GM21528 (cell line): ENCODE results near the gene SCYL2.
"Not testable (repeated sequence)": the region's sequence is repeated elsewhere in the genome, so short reads cannot be mapped to it uniquely, and the experiment has no call there.

ENCODE experiments used
- ATAC-seq: cut with Tn5 transposase; IDR thresholded peaks from one replicate; pipeline ENCODE4 v1.9.1; 2021; ENCODE audit warnings: mild to moderate bottlenecking, moderate library complexity; ENCODE audit not compliant: unreplicated experiment, low FRiP score

Gene SCYL2

DNA sequence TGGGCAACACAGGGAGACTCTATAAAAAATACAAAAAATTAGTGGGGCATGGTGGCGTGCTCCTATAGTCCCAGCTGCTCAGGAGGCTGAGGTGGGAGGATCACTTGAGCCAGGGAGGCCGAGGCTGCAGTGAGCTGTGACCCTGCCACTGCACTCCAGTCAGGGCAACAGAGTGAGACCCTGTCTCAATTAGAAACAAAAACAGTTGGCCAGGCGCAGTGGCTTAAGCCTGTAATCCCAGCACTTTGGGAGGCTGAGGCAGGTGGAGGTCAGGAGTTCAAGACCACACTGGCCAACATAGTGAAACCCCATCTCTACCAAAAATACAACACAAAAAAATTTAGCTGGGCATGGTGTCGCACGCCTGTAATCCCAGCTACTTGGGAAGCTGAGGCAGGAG lies 1.9 kb upstream of the SCYL2 start:
- ATAC-seq, result not testable (repeated sequence)

DNA sequence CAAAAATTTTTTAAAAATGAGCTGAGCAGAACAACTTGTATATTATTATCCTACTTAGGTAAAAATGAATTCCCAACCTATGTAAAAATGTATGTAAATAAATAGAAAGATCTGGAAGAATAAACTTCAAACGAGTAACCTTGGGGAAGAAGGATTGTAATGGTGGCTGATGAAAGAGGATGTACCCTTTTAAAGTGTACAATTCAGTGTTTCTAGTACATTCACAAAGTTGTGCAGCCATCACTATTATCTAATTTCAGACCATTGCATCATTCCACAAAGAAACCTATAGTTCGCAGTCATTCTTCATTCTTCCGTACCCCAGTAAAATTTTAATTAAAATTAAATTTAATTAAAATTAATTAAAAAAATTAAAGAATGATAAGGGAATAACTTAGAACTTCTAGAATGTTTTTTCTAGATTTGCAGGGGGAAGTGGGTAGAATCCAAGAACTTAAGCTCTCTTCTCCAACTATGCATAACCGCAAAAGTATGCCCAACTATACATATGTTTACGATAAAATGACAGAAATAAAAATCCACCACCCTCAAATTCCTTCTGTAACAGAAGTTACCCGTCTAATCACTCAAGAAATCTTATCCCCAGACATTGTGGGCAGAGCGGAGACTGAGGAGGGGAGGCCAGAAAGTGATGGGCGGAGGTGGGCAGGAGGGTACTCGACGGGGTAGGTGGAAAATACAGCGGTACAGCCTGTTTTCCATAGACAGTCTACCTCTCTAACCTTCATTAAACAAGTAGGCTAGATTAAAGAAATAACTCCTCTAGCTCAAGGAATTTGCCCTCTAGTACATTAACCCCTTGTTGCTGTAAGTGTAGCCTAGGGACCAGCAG lies 1.0 kb upstream of the SCYL2 start:
- ATAC-seq, result peak; percentile 6

DNA sequence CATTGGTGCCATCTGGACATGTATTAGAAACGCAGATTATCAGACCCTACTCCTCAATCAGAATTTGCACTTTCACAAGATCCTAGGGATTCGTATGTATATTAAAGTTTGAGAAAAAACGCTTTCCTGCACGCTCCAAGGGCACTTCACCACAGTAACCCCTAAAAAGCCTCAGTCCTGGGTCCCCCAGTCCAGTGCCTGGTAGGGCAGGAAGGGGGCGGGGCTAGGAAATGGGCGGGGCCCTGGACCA lies 467 bp upstream of the SCYL2 start:
- ATAC-seq, result peak; percentile 93

- peak; percentile 15 for ATAC-seq
These were observed 765 bp downstream of the SCYL2 start for GRCh38 chr12:100267603-100268281.

DNA sequence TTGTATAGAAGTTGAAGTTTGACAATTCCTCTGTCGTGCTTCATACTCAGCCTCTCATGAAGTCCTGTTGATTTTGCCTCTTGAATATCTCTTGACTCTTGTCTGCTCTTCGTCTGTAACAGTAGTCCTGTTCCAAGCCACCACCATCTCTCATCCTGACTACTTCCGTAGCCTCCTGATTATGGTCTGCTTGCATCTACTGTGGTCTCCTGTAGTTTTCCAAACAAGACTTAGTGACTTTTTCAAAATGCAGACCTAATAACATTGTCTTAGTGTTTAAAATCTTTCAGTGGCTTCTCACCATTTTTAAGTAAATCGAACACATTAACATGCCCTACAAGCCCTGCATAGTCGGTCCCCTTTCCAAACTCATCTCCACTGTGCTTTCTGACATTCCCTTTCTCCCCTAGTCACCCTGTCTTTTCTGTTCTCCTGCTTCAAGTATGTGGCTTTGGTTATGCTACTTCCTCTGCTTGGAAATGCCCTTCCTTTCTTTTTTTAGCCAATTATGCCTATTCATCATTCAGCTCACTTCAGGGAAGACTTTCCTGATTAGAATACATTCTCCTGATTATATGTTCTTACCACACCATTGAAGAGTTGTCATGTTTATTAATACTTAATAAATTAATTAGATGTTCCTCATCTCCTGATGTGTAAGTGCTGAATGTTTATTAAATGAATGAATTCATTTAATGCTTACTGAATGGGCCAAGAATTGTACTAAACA lies 2.0 kb downstream of the SCYL2 start:
- ATAC-seq, result no peak

DNA sequence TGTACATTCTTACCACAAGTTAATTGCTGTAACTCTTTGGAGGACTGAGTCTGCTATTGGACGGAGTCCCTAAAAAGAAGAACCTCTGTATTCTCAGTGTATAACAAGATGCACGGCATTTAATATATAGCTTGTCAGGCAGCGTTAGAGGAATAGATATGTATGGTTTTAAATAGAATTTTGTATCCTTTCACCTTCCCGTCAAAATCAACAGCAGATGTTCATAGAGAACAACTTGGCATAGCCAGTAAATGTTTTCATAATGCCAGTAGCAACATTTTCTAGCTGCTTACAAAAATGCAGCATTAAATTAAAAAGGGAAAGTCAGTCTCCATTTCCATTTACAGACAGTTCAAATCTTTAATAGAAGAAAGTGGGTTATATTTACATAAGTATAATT lies 6.8 kb downstream of the SCYL2 start:
- ATAC-seq, result no peak

GRCh38 chr12:100274291-100274690 lies 7.3 kb downstream of the SCYL2 start:
- no peak for ATAC-seq

- no peak for ATAC-seq
These were observed 12.2 kb downstream of the SCYL2 start for GRCh38 chr12:100279159-100279558.

- ATAC-seq, result no peak
These were observed 12.7 kb downstream of the SCYL2 start for GRCh38 chr12:100279607-100280244.

DNA sequence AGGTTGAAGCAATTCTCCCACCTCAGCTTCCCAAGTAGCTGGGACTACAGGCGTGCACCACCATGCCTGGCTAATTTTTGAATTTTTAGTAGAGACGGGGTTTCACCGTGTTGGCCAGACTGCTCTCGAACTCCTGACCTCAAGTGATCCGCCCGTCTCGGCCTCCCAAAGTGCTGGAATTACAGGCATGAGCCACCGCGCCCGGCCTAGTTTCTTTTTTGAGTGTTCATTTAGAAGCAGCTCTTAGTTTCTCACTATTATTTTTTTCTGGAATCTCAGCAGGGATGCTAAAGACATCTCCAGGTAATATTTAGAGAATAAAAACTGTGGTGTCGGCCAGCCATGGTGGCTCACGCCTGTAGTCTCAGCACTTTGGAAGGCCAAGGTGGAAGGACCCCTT lies 17.6 kb downstream of the SCYL2 start:
- not testable (repeated sequence) for ATAC-seq

DNA sequence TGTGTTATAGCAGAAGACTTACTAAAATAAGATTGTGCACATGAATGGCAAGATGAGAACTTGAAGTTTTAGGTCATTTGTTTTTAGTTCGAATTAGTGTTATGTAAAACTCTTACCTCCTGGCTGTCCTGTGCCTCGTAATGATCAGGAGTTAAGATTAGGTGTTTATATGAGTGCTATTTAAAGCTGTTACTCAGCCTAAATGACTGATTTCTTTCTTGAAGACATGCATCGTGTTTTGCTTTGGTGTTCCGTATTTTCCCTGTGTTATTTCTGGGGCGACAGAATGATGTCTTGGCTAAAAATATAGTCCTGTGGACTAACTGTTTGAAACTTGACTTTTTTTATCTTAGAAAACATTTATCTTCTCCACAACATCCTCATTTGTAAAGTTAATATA lies 22.1 kb downstream of the SCYL2 start:
- ATAC-seq, result no peak

GRCh38 chr12:100290016-100290415 lies 23.0 kb downstream of the SCYL2 start:
- ATAC-seq, result no peak

- ATAC-seq, result no peak
These were observed 26.0 kb downstream of the SCYL2 start for GRCh38 chr12:100293017-100293416.

- ATAC-seq, result not testable (repeated sequence)
These were observed 27.4 kb downstream of the SCYL2 start for GRCh38 chr12:100294366-100294765.

DNA sequence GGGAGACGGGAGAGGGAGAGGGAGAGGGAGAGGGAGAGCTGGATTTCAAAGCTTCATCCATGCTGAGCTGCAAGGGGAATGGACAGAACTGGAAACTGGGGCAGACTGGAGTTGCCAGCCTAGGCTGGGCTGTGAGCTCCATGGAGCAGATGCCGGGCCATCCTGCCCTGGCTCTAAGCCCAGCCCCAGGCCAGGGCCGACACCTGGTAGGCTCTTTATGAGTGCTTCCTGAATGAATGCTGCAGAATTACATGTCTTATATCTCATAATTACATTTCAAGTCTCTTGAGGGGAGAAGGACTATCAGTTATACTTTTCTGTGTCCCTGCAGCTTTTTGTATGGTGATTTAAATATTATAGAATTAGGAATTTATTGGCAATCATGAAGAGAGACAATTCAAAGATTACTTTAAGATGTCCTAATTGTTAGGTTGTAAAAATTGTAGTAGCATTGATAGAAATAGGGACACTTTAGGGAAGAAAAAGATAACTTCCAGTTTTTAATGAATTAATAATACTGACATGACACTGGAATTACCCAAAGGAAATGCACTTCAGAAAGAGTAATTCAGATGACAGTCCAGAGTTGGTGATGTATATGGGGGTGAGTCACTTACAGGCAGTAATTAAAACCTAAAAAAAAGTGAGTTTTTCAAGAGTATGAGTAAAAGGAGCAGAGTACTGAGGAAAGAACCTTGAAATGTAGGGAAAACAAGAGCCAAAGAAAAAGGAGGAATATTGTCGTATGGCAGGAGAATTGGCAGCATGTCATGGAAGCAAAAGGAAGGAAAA lies 29.0 kb downstream of the SCYL2 start:
- no peak for ATAC-seq

- ATAC-seq, result no peak
These were observed 35.1 kb downstream of the SCYL2 start for GRCh38 chr12:100302081-100302480.

DNA sequence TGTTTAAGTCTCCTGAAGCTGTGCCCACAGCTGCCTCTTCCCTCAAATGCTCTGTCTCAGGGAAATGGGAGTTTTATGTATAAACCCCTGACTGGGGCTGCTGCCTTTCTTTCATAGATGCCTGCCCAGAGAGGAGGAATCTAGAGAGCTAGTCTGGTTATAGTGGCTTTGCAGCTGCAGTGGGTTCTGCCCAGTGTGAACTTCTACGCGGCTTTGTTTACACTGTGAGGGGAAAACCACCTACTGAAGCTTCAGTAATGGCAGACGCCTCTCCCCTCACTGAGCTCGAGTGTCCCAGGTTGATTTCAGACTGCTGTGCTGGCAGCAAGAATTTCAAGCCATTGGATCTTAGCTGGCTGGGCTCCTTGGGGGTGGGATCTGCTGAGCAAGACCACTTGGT lies 36.9 kb downstream of the SCYL2 start:
- no peak for ATAC-seq

GRCh38 chr12:100304334-100304733 lies 37.4 kb downstream of the SCYL2 start:
- ATAC-seq, result not testable (repeated sequence)

DNA sequence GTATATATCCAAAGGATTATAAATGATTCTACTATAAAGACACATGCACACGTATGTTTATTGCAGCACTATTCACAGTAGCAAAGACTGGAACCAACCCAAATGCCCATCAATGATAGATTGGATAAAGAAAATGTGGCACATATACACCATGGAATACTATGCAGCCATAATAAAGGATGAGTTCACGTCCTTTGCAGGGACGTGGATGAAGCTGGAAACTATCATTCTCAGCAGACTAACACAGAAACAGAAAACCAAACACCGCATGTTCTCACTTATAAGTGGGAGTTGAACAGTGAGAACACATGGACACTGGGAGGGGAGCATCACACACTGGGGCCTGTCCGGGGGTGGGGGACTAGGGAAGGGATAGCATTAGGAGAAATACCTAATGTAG lies 41.2 kb downstream of the SCYL2 start:
- not testable (repeated sequence) for ATAC-seq

DNA sequence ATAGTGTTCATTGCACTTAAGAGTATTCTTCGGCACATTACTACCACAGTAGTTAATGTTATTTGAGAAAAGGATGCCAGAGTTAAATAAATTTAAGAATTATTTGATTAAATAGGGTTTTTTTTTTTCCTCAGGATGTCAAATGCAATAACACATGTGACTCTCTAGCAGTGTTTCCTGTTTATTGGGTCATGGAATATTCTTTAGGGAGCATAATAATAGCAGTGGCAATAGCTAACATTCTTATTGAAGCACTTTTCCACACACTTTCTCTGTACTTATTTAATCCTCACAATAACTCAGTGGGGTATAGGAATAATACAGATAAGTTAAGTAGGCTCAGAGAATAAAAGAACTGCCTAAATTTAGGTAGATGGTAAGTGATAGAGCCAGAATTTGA lies 44.3 kb downstream of the SCYL2 start:
- no peak for ATAC-seq
